Mononuclear cell (primary cell): ENCODE data around the gene PRMT7. TPM values are rescaled to one million over a fixed set of nuclear protein-coding genes. Genes with fewer than 3 reads are reported as not detected.

Experiments used
- H3K27me3 ChIP-seq: 2 replicates; pipeline ENCODE4 v1.6.0; 2011; ENCODE audit warnings: low read length, control low read depth; ENCODE audit not compliant: insufficient read depth
- H3K4me1 ChIP-seq: 2 replicates; pipeline ENCODE4 v1.5.1; 2011; ENCODE audit warnings: mild to moderate bottlenecking, low read length, control low read depth; ENCODE audit not compliant: insufficient read depth
- H3K4me3 ChIP-seq: 2 replicates; pipeline ENCODE4 v1.5.1; 2011; ENCODE audit warnings: mild to moderate bottlenecking, low read length, moderate library complexity
- H3K9me3 ChIP-seq: 2 replicates; pipeline ENCODE4 v1.5.1; 2011; ENCODE audit warnings: low read depth, mild to moderate bottlenecking, control low read depth, low read length
- total RNA-seq: library from RNA; depleted of rRNA; stranded (reverse); fragments of >200 nt; gene quantifications from one replicate; pipeline ENCODE4 v1.2.3, GENCODE V29; 2012

PRMT7 gene
- total RNA-seq, 1 donor: 33.1 TPM

GRCh38 chr16:68358951-68359350, 48.1 kb downstream of the PRMT7 start:
- Histone ChIP-seq H3K4me3 (no peak overlapping the region), H3K4me1 (peaks cover 27% of the 10 kb centered on the region), H3K9me3 (no peaks in the 10 kb centered on the region), H3K27me3 (no peaks in the 10 kb centered on the region)

GRCh38 chr16:68359398-68360191, 48.8 kb downstream of the PRMT7 start:
- Histone ChIP-seq H3K4me3 (no peak overlapping the region), H3K27me3 (no peaks in the 10 kb centered on the region), H3K4me1 (peaks cover 27% of the 10 kb centered on the region), H3K9me3 (no peaks in the 10 kb centered on the region)

- Histone ChIP-seq H3K4me3 (no peak overlapping the region), H3K27me3 (no peaks in the 10 kb centered on the region), H3K4me1 (peaks cover 33% of the 10 kb centered on the region), H3K9me3 (no peaks in the 10 kb centered on the region)
Measured at GRCh38 chr16:68360547-68360946, 49.7 kb downstream of the PRMT7 start.

- no peaks in the 10 kb centered on the region for H3K9me3 ChIP-seq
- peaks cover 33% of the 10 kb centered on the region for H3K4me1 ChIP-seq
- no peak overlapping the region for H3K4me3 ChIP-seq
- no peaks in the 10 kb centered on the region for H3K27me3 ChIP-seq
Measured at GRCh38 chr16:68360956-68361355, 50.1 kb downstream of the PRMT7 start.

GRCh38 chr16:68361485-68361884, 50.7 kb downstream of the PRMT7 start:
- no peaks in the 10 kb centered on the region for H3K9me3 ChIP-seq
- H3K27me3 ChIP-seq: no peaks in the 10 kb centered on the region
- no peak overlapping the region for H3K4me3 ChIP-seq
- H3K4me1 ChIP-seq: peaks cover 29% of the 10 kb centered on the region

- no peak overlapping the region for H3K4me3 ChIP-seq
- no peaks in the 10 kb centered on the region for H3K9me3 ChIP-seq
- no peaks in the 10 kb centered on the region for H3K27me3 ChIP-seq
- peaks cover 20% of the 10 kb centered on the region for H3K4me1 ChIP-seq
Measured at GRCh38 chr16:68362262-68362913, 51.6 kb downstream of the PRMT7 start.

- Histone ChIP-seq H3K4me1 (peaks cover 16% of the 10 kb centered on the region), H3K27me3 (no peaks in the 10 kb centered on the region), H3K4me3 (no peak overlapping the region), H3K9me3 (no peaks in the 10 kb centered on the region)
Measured at GRCh38 chr16:68362947-68363657, 52.3 kb downstream of the PRMT7 start.

- no peak overlapping the region for H3K4me3 ChIP-seq
- peaks cover 22% of the 10 kb centered on the region for H3K4me1 ChIP-seq
- no peaks in the 10 kb centered on the region for H3K27me3 ChIP-seq
- H3K9me3 ChIP-seq: no peaks in the 10 kb centered on the region
Measured at GRCh38 chr16:68363658-68364521, 53.1 kb downstream of the PRMT7 start.

- Histone ChIP-seq H3K4me1 (peaks cover 25% of the 10 kb centered on the region), H3K4me3 (no peak overlapping the region), H3K27me3 (no peaks in the 10 kb centered on the region), H3K9me3 (no peaks in the 10 kb centered on the region)
Measured at GRCh38 chr16:68364561-68364998, 53.8 kb downstream of the PRMT7 start.

GRCh38 chr16:68365167-68365817, 54.5 kb downstream of the PRMT7 start:
- Histone ChIP-seq H3K9me3 (no peaks in the 10 kb centered on the region), H3K4me1 (peaks cover 32% of the 10 kb centered on the region), H3K4me3 (no peak overlapping the region), H3K27me3 (no peaks in the 10 kb centered on the region)

GRCh38 chr16:68366062-68366461, 55.2 kb downstream of the PRMT7 start:
- Histone ChIP-seq H3K9me3 (no peaks in the 10 kb centered on the region), H3K4me3 (no peak overlapping the region), H3K27me3 (no peaks in the 10 kb centered on the region), H3K4me1 (peaks cover 40% of the 10 kb centered on the region)

- Histone ChIP-seq H3K4me1 (peaks cover 48% of the 10 kb centered on the region), H3K9me3 (no peaks in the 10 kb centered on the region), H3K27me3 (no peaks in the 10 kb centered on the region), H3K4me3 (no peak overlapping the region)
Measured at GRCh38 chr16:68367030-68367429, 56.2 kb downstream of the PRMT7 start.

GRCh38 chr16:68367440-68367839, 56.6 kb downstream of the PRMT7 start:
- H3K4me1 ChIP-seq: peaks cover 48% of the 10 kb centered on the region
- H3K9me3 ChIP-seq: no peaks in the 10 kb centered on the region
- no peak overlapping the region for H3K4me3 ChIP-seq
- no peaks in the 10 kb centered on the region for H3K27me3 ChIP-seq

- Histone ChIP-seq H3K9me3 (no peaks in the 10 kb centered on the region), H3K27me3 (no peaks in the 10 kb centered on the region), H3K4me1 (peaks cover 48% of the 10 kb centered on the region), H3K4me3 (no peak overlapping the region)
Measured at GRCh38 chr16:68367891-68368290, 57.1 kb downstream of the PRMT7 start.
